ENCODE measurements around the gene PRKACA.

Gene PRKACA

GRCh38 chr19:14116918-14117578 is 514 bp downstream of the PRKACA start:
- no peak for DNase-seq (ENCODE audit: low read depth in 2 of 2)

- no peak for DNase-seq (ENCODE audit: low read depth in 2 of 2)
These were observed 1.0 kb downstream of the PRKACA start for GRCh38 chr19:14116525-14116917.

- DNase-seq (ENCODE audit: low read depth in 2 of 2) = no peak
These were observed 1.8 kb downstream of the PRKACA start for GRCh38 chr19:14115756-14116155.

- no peak for DNase-seq (ENCODE audit: low read depth in 2 of 2)
These were observed 2.7 kb downstream of the PRKACA start for GRCh38 chr19:14114854-14115253.

- DNase-seq (ENCODE audit: low read depth in 2 of 2) = no peak
These were observed 3.1 kb downstream of the PRKACA start for GRCh38 chr19:14114439-14114838.

- no peak for DNase-seq (ENCODE audit: low read depth in 2 of 2)
These were observed 3.7 kb downstream of the PRKACA start for GRCh38 chr19:14113762-14114414.

GRCh38 chr19:14112809-14113385 is 4.7 kb downstream of the PRKACA start:
- no peak for DNase-seq (ENCODE audit: low read depth in 2 of 2)

- no peak for DNase-seq (ENCODE audit: low read depth in 2 of 2)
These were observed 5.3 kb downstream of the PRKACA start for GRCh38 chr19:14112051-14112808.

- no peak for DNase-seq (ENCODE audit: low read depth in 2 of 2)
These were observed 6.1 kb downstream of the PRKACA start for GRCh38 chr19:14111486-14111885.

- no peak for DNase-seq (ENCODE audit: low read depth in 2 of 2)
These were observed 6.9 kb downstream of the PRKACA start for GRCh38 chr19:14110650-14111049.

GRCh38 chr19:14107581-14108461 is 9.7 kb downstream of the PRKACA start:
- DNase-seq (ENCODE audit: low read depth in 2 of 2) = no peak

- no peak for DNase-seq (ENCODE audit: low read depth in 2 of 2)
These were observed 10.7 kb downstream of the PRKACA start for GRCh38 chr19:14106840-14107239.

GRCh38 chr19:14105680-14106079 is 11.9 kb downstream of the PRKACA start:
- no peak for DNase-seq (ENCODE audit: low read depth in 2 of 2)

- no peak for DNase-seq (ENCODE audit: low read depth in 2 of 2)
These were observed 14.3 kb downstream of the PRKACA start for GRCh38 chr19:14103310-14103709.

- DNase-seq (ENCODE audit: low read depth in 2 of 2) = no peak
These were observed 14.8 kb downstream of the PRKACA start for GRCh38 chr19:14102756-14103155.

- no peak for DNase-seq (ENCODE audit: low read depth in 2 of 2)
These were observed 15.4 kb downstream of the PRKACA start for GRCh38 chr19:14102102-14102696.

GRCh38 chr19:14101003-14101545 is 16.5 kb downstream of the PRKACA start:
- no peak for DNase-seq (ENCODE audit: low read depth in 2 of 2)

GRCh38 chr19:14097532-14098151 is 19.9 kb downstream of the PRKACA start:
- DNase-seq (ENCODE audit: low read depth in 2 of 2) = no peak

GRCh38 chr19:14096272-14096992 is 21.1 kb downstream of the PRKACA start:
- DNase-seq (ENCODE audit: low read depth in 2 of 2) = no peak

GRCh38 chr19:14094854-14095253 is 22.7 kb downstream of the PRKACA start:
- no peak for DNase-seq (ENCODE audit: low read depth in 2 of 2)
